Vein endothelial cell (primary cell): ENCODE measurements around the gene DNM1. TPM values are rescaled to one million over a fixed set of nuclear protein-coding genes. Genes with fewer than 3 reads are reported as not detected.
A peak's percentile ranks its signal among the peaks of the same experiment; 100 is the strongest.

Experiments
- small RNA-seq: library from RNA; depleted of rRNA; stranded (forward); fragments of <200 nt; gene quantifications from one replicate; pipeline ENCODE3, GENCODE V24; 2012
- total RNA-seq: library from RNA; depleted of rRNA; stranded (reverse); fragments of >200 nt; gene quantifications from 2 replicates; pipeline ENCODE4 v1.2.3, GENCODE V29; 2012

Gene DNM1
- total RNA-seq = 0.48 and 0.98 TPM in 2 replicates

GRCh38 chr9:128203024-128203706 is at the start of gene DNM1:
DNM1 (plus strand) TSS chr9:128203379; CDS start chr9:128203471, 92 bp downstream.

GRCh38 chr9:128159784-128160602 is 43.2 kb upstream of the DNM1 start, which contains the start of gene BBLN:
BBLN (plus strand) TSS chr9:128160265; CDS start chr9:128160408, 143 bp downstream.

GRCh38 chr9:128191406-128192046 is 11.7 kb upstream of the DNM1 start, which contains the start of gene CIZ1:
CIZ1 (minus strand) TSS chr9:128191572; CDS start chr9:128190857, 715 bp downstream.

GRCh38 chr9:128275198-128276007 is 72.2 kb downstream of the DNM1 start, which contains the start of gene GOLGA2:
GOLGA2 (minus strand) TSS chr9:128276007; CDS start chr9:128275976, 31 bp downstream.

DNA sequence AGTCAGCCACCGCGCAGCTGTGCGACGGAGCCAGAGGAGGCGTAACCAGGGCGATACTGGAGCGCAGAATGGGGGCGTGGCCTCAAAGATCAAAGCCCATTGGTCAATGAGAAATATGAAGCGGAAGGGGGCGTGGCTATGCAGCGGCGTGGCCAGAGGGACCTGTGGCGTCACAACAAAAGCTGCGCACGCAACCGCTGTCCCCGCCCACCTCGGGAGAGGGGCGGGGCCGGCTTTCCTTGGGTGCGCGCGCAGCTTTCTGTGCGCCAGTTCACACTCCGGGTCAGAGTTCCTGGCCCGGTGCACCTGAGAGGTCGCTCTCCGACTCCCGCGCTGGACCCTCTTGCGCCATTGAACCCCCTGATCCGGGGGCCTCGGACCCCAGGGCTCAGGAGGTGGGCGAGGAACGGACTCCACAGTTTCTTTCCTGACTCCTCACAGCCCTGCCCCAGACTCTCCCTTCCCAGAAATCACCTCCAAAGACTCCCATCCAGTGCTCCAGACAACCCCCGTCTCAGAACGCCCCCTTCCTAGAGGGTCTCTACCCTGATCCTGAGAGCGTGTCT is 72.9 kb downstream of the DNM1 start, which contains the start of gene SWI5:
SWI5 (plus strand) TSS at position 269 of the 566 bp plus-strand sequence.

Small RNA genes lying within 50 kb of the gene (small RNA-seq; reads per million reads assigned to genes)
- gene MIR199B (3.2 reads per million, percentile 88 among the genes with 10 or more reads in this experiment), gene MIR3154 (not detected)

Other genes with a start within 250 kb of the DNM1 start
- 10.6 and 12.1 TPM in 2 replicates for gene EEIG1, start 222.4 kb upstream of the DNM1 start, total RNA-seq
- 7.5 and 9.3 TPM in 2 replicates for gene NAIF1, start 136.1 kb upstream of the DNM1 start, total RNA-seq
- 22.5 and 22.9 TPM in 2 replicates for gene SLC25A25, start 135.1 kb upstream of the DNM1 start, total RNA-seq
- gene PTGES2, start 75.7 kb upstream of the DNM1 start, total RNA-seq = 71.2 and 71.5 TPM in 2 replicates
- not detected in 2 replicates for gene LCN2, start 53.9 kb upstream of the DNM1 start, total RNA-seq
- 59.2 and 82.6 TPM in 2 replicates for gene BBLN, start 43.1 kb upstream of the DNM1 start, total RNA-seq
- 39.7 and 42.5 TPM in 2 replicates for gene CIZ1, start 11.8 kb upstream of the DNM1 start, total RNA-seq
- gene GOLGA2, start 72.6 kb downstream of the DNM1 start, total RNA-seq = 78.3 and 79.7 TPM in 2 replicates
- 20.5 and 23.5 TPM in 2 replicates for gene SWI5, start 72.9 kb downstream of the DNM1 start, total RNA-seq
- 16.7 and 24.2 TPM in 2 replicates for gene TRUB2, start 119.1 kb downstream of the DNM1 start, total RNA-seq
- gene COQ4, start 119.5 kb downstream of the DNM1 start, total RNA-seq = 45.7 and 46.2 TPM in 2 replicates
- 39.5 and 40.2 TPM in 2 replicates for gene SLC27A4, start 137.1 kb downstream of the DNM1 start, total RNA-seq
- gene URM1, start 168.0 kb downstream of the DNM1 start, total RNA-seq = 49.5 and 49.6 TPM in 2 replicates
- 22.4 and 44.7 TPM in 2 replicates for gene CERCAM, start 217.5 kb downstream of the DNM1 start, total RNA-seq